ENCODE data around the gene GOLGA6L1. TPM values are rescaled to one million over a fixed set of nuclear protein-coding genes. Genes with fewer than 3 reads are reported as not detected.
"Not testable (repeated sequence)": the region's sequence is repeated elsewhere in the genome, so short reads cannot be mapped to it uniquely, and the experiment has no call there.

GOLGA6L1 gene
- total RNA-seq (2014; rRNA removed; shearing (Covaris generic)) (not detected in 2 replicates), total RNA-seq (2022) (not detected in 2 replicates), Bru-seq, nascent RNA (not detected), BruChase-seq, experiment 1, labeled RNA remaining after a 6-hour chase (not detected), BruChase-seq, experiment 2, labeled RNA remaining after a 2-hour chase (not detected)
- long read RNA-seq, result 0 reads

- POLR2A ChIA-PET; H3K36me3 ChIP-seq (ENCODE audit: insufficient read depth, low read length); H3K9me2 ChIP-seq (ENCODE audit: insufficient read depth, low read length); CTCF ChIA-PET (ENCODE audit: unreplicated experiment); H3K4me3 ChIP-seq (ENCODE audit: low read depth, low read length, poor library complexity, severe bottlenecking); DNase-seq (ENCODE audit: low spot score); H3K4me1 ChIP-seq (ENCODE audit: insufficient read depth, low read length, poor library complexity, severe bottlenecking); H4K20me1 ChIP-seq (ENCODE audit: insufficient read depth, low read length); H3K27ac ChIP-seq (ENCODE audit: low read depth, low read length, poor library complexity, severe bottlenecking); H3K79me2 ChIP-seq (ENCODE audit: insufficient read depth, low read depth, low read length); H3K9me3 ChIP-seq (ENCODE audit: low read length); BruUV-seq (replicated peaks); intact Hi-C loops (cut with micrococcal nuclease; ENCODE audit: unreplicated experiment); H3K4me2 ChIP-seq (ENCODE audit: low read length); H2AFZ ChIP-seq (ENCODE audit: low read length): not testable (repeated sequence)
Observed at GRCh38 chr15:23136722-23137121, at the start of gene GOLGA6L1. TSS of gene GOLGA6L1 (minus strand) at chr15:23136822. CDS start at chr15:23136731, 91 bp downstream.

GRCh38 chr15:23181201-23181600 is 44.6 kb upstream of the GOLGA6L1 start:
- H3K4me3 ChIP-seq (ENCODE audit: low read depth, low read length, poor library complexity, severe bottlenecking); H2AFZ ChIP-seq (ENCODE audit: low read length); H3K4me1 ChIP-seq (ENCODE audit: insufficient read depth, low read length, poor library complexity, severe bottlenecking); H3K79me2 ChIP-seq (ENCODE audit: insufficient read depth, low read depth, low read length); BruUV-seq (replicated peaks); H4K20me1 ChIP-seq (ENCODE audit: insufficient read depth, low read length); H3K9me3 ChIP-seq (ENCODE audit: low read length); H3K27ac ChIP-seq (ENCODE audit: low read depth, low read length, poor library complexity, severe bottlenecking); DNase-seq (ENCODE audit: low spot score); intact Hi-C loops (cut with micrococcal nuclease; ENCODE audit: unreplicated experiment); H3K36me3 ChIP-seq (ENCODE audit: insufficient read depth, low read length); H3K4me2 ChIP-seq (ENCODE audit: low read length); H3K9me2 ChIP-seq (ENCODE audit: insufficient read depth, low read length); CTCF ChIA-PET (ENCODE audit: unreplicated experiment); POLR2A ChIA-PET: not testable (repeated sequence)

- H4K20me1 ChIP-seq (ENCODE audit: insufficient read depth, low read length); POLR2A ChIA-PET; CTCF ChIA-PET (ENCODE audit: unreplicated experiment); H3K4me1 ChIP-seq (ENCODE audit: insufficient read depth, low read length, poor library complexity, severe bottlenecking); H3K4me2 ChIP-seq (ENCODE audit: low read length); H3K79me2 ChIP-seq (ENCODE audit: insufficient read depth, low read depth, low read length); intact Hi-C loops (cut with micrococcal nuclease; ENCODE audit: unreplicated experiment); H3K4me3 ChIP-seq (ENCODE audit: low read depth, low read length, poor library complexity, severe bottlenecking); H3K36me3 ChIP-seq (ENCODE audit: insufficient read depth, low read length); BruUV-seq (replicated peaks); H2AFZ ChIP-seq (ENCODE audit: low read length); H3K9me2 ChIP-seq (ENCODE audit: insufficient read depth, low read length); H3K9me3 ChIP-seq (ENCODE audit: low read length); H3K27ac ChIP-seq (ENCODE audit: low read depth, low read length, poor library complexity, severe bottlenecking); DNase-seq (ENCODE audit: low spot score): not testable (repeated sequence)
Observed at GRCh38 chr15:23180547-23180927, 43.9 kb upstream of the GOLGA6L1 start.

GRCh38 chr15:23179768-23180546 is 43.3 kb upstream of the GOLGA6L1 start:
- not testable (repeated sequence) for H3K27ac ChIP-seq (ENCODE audit: low read depth, low read length, poor library complexity, severe bottlenecking)

GRCh38 chr15:23176683-23177082 is 40.1 kb upstream of the GOLGA6L1 start:
- H3K9me2 ChIP-seq (ENCODE audit: insufficient read depth, low read length); H3K36me3 ChIP-seq (ENCODE audit: insufficient read depth, low read length); H3K4me1 ChIP-seq (ENCODE audit: insufficient read depth, low read length, poor library complexity, severe bottlenecking); H3K4me3 ChIP-seq (ENCODE audit: low read depth, low read length, poor library complexity, severe bottlenecking); CTCF ChIA-PET (ENCODE audit: unreplicated experiment); H3K79me2 ChIP-seq (ENCODE audit: insufficient read depth, low read depth, low read length); DNase-seq (ENCODE audit: low spot score); H3K9me3 ChIP-seq (ENCODE audit: low read length); H3K27ac ChIP-seq (ENCODE audit: low read depth, low read length, poor library complexity, severe bottlenecking); intact Hi-C loops (cut with micrococcal nuclease; ENCODE audit: unreplicated experiment); H3K4me2 ChIP-seq (ENCODE audit: low read length); POLR2A ChIA-PET; H2AFZ ChIP-seq (ENCODE audit: low read length); H4K20me1 ChIP-seq (ENCODE audit: insufficient read depth, low read length); BruUV-seq (replicated peaks): not testable (repeated sequence)

More at GRCh38 chr15:23179768-23180546, 43.3 kb upstream of the GOLGA6L1 start:
- H4K20me1 ChIP-seq (ENCODE audit: insufficient read depth, low read length); POLR2A ChIA-PET; BruUV-seq (replicated peaks); H2AFZ ChIP-seq (ENCODE audit: low read length); intact Hi-C loops (cut with micrococcal nuclease; ENCODE audit: unreplicated experiment); DNase-seq (ENCODE audit: low spot score); H3K9me3 ChIP-seq (ENCODE audit: low read length); H3K4me2 ChIP-seq (ENCODE audit: low read length); CTCF ChIA-PET (ENCODE audit: unreplicated experiment); H3K4me3 ChIP-seq (ENCODE audit: low read depth, low read length, poor library complexity, severe bottlenecking); H3K9me2 ChIP-seq (ENCODE audit: insufficient read depth, low read length); H3K36me3 ChIP-seq (ENCODE audit: insufficient read depth, low read length); H3K4me1 ChIP-seq (ENCODE audit: insufficient read depth, low read length, poor library complexity, severe bottlenecking); H3K79me2 ChIP-seq (ENCODE audit: insufficient read depth, low read depth, low read length): not testable (repeated sequence)

GRCh38 chr15:23175606-23176005 is 39.0 kb upstream of the GOLGA6L1 start:
- H3K79me2 ChIP-seq (ENCODE audit: insufficient read depth, low read depth, low read length); H3K27ac ChIP-seq (ENCODE audit: low read depth, low read length, poor library complexity, severe bottlenecking); DNase-seq (ENCODE audit: low spot score); BruUV-seq (replicated peaks); H3K36me3 ChIP-seq (ENCODE audit: insufficient read depth, low read length); H3K4me3 ChIP-seq (ENCODE audit: low read depth, low read length, poor library complexity, severe bottlenecking); H3K9me3 ChIP-seq (ENCODE audit: low read length); intact Hi-C loops (cut with micrococcal nuclease; ENCODE audit: unreplicated experiment); H3K9me2 ChIP-seq (ENCODE audit: insufficient read depth, low read length); CTCF ChIA-PET (ENCODE audit: unreplicated experiment); H3K4me2 ChIP-seq (ENCODE audit: low read length); POLR2A ChIA-PET; H4K20me1 ChIP-seq (ENCODE audit: insufficient read depth, low read length); H3K4me1 ChIP-seq (ENCODE audit: insufficient read depth, low read length, poor library complexity, severe bottlenecking); H2AFZ ChIP-seq (ENCODE audit: low read length): not testable (repeated sequence)

Measured in OCI-LY7 (cell line).